ENCODE results near the gene GGTA1.
A peak's percentile ranks its signal among the peaks of the same experiment; 100 is the strongest.
"Not testable (repeated sequence)": the region's sequence is repeated elsewhere in the genome, so short reads cannot be mapped to it uniquely, and the experiment has no call there.

GGTA1 gene

DNA sequence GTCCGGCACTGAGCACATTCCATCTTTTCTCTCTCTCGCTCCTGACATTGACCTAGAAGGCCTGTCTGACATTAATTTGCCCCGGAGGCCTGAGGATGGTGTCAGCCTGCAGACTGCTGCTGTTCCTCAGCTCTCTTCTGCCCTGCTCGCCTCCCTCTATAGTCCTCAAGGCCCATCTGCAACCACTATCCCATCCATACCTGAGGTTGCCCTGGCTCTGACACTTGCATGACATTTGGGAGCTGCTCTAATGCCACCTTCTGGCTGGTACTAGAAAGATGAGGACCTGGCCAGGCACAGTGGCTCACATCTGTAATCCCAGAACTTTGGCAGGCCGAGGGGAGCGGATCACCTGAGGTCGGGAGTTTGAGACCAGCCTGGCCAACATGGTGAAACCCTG, 38.6 kb upstream of the GGTA1 start:
- H3K4me3 ChIP-seq (ENCODE audit: low read depth, low read length), result no peak overlapping the region
- DNase-seq (ENCODE audit: low read depth), result no peak
- in situ Hi-C loops (cut with HindIII; ENCODE audit: low sequenced_read_pairs), result no loop called here
- TF ChIP-seq, protein P1, sequence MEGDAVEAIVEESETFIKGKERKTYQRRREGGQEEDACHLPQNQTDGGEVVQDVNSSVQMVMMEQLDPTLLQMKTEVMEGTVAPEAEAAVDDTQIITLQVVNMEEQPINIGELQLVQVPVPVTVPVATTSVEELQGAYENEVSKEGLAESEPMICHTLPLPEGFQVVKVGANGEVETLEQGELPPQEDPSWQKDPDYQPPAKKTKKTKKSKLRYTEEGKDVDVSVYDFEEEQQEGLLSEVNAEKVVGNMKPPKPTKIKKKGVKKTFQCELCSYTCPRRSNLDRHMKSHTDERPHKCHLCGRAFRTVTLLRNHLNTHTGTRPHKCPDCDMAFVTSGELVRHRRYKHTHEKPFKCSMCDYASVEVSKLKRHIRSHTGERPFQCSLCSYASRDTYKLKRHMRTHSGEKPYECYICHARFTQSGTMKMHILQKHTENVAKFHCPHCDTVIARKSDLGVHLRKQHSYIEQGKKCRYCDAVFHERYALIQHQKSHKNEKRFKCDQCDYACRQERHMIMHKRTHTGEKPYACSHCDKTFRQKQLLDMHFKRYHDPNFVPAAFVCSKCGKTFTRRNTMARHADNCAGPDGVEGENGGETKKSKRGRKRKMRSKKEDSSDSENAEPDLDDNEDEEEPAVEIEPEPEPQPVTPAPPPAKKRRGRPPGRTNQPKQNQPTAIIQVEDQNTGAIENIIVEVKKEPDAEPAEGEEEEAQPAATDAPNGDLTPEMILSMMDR (IDR thresholded peaks at IDR 0.05; ENCODE audit: low read depth, low read length, missing control alignments), result no peak

DNA sequence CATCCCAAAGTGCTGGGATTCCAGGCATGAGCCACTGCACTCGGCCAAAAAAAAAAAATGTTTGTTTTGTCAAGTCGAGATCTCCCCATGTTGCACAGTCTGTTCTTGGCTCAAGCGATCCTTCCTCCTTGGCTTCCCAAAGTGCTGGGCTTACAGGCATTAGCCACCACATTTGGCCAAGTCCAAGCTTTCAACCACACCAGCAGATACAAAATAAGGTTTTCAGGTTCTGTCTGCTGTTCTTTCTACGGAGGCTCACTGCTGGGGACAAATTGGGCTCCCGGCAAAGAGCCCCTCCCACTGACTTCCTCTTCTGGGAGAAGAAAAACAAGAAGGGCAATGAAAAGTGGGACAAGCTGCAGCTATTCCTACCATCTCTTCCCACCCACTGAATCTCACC, 37.6 kb upstream of the GGTA1 start:
- in situ Hi-C loops (cut with HindIII; ENCODE audit: low sequenced_read_pairs), result no loop called here
- H3K4me3 ChIP-seq (ENCODE audit: low read depth, low read length), result no peak overlapping the region
- TF ChIP-seq, protein P1 (IDR thresholded peaks at IDR 0.05; ENCODE audit: low read depth, low read length, missing control alignments), result no peak
- no peak for DNase-seq (ENCODE audit: low read depth)

DNA sequence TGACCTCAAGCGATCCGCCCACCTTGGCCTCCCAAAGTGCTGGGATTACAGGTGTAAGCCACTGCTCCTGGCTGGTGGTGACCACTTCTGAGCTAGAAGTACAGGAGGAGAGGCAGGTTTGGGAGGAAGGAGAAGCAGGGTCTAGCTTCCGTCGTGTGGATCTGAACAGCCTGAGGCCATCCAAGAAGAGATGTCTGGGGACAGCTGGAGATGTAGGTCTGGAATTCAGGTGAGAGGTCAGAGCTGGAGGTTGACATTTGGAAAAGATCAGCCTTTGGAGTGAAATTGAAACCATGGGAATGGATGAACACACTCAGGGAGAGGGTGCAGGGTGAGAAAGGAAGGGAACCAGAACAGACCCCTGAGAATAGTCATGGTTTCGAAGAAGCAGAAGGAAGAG, 33.2 kb upstream of the GGTA1 start:
- in situ Hi-C loops (cut with HindIII; ENCODE audit: low sequenced_read_pairs), result no loop called here
- TF ChIP-seq, protein P1 (IDR thresholded peaks at IDR 0.05; ENCODE audit: low read depth, low read length, missing control alignments), result no peak
- no peak for DNase-seq (ENCODE audit: low read depth)
- H3K4me3 ChIP-seq (ENCODE audit: low read depth, low read length), result no peak overlapping the region

DNA sequence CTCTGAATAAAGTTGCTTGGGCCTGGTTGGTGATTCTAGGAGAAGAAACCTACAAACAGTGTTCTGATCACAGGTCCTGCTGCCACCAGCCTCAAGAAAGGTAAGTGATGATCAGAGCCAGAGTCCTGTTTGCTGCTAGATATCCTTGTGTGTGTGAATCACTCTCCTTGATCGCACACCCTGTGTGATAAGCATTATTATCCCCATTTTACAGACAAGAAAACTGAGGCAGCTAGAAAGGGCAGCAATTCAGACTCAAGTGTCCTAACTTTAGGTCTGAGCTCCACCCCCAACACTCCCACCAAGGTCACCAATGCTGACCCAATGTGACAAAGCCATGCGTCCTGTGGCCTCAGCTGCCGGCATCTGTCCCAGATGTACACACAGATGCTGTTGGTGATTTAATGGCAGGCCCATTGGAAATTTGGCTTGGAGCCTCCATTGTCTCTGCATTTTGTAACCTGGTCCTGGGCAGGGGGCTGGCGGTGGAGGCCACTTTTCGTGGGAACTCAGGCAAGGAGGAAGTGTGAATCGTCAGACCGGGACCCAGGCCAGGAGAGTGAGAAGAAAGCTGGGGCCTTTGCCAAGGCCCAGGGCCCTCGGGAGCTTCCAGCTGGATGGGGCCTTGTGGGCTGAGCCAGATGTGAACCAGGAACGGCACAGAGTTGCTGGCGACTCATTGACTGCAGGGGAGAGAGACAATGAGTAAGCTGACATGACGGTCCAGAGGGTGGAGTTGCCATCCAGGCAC, 29.8 kb upstream of the GGTA1 start:
- in situ Hi-C loops (cut with HindIII; ENCODE audit: low sequenced_read_pairs), result no loop called here
- DNase-seq (ENCODE audit: low read depth), result peak; percentile 93
- no peak overlapping the region for H3K4me3 ChIP-seq (ENCODE audit: low read depth, low read length)
- TF ChIP-seq, protein P1 (IDR thresholded peaks at IDR 0.05; ENCODE audit: low read depth, low read length, missing control alignments), result no peak

DNA sequence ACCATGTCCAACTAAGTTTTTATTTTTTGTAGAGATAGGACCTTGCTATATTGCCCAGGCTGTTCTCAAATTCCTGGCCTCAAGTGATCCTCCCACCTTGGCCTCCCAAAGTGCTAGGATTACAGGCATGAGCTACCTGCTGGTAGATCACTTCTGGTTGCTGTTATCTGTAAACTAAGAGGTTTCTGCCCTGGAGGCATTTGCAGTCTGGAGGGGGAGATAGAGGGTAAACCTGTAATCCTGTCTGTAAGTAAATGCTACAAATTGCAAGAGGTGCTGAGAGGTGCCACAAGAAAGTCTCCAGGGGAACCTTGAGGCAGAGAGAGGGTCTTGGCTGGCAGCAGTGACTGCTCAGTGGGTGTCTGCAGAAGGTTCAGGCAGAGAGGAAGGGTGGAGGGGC, 29.0 kb upstream of the GGTA1 start:
- in situ Hi-C loops (cut with HindIII; ENCODE audit: low sequenced_read_pairs), result no loop called here

DNA sequence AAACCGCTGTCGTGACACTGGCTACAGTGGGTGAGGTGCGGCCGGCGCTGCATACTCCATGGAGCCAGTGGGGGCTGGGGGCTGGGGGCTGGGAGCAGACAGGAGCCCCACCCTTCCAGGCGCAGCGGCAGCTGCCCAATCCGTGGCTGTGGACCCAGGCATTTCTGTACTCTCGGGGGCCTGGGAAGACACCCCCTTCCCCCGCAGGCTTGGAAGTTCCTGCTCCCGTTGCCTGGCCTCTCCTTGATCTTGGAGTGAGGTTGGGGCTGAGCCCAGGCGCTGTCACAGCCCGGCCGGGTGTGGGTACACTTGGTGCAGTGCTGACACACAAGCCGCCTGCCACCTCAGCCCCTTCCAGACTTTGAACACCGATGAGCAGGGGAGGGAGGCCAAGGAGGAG, 27.7 kb upstream of the GGTA1 start:
- in situ Hi-C loops (cut with HindIII; ENCODE audit: low sequenced_read_pairs), result no loop called here
- H3K4me3 ChIP-seq (ENCODE audit: low read depth, low read length), result no peak overlapping the region
- DNase-seq (ENCODE audit: low read depth), result no peak
- TF ChIP-seq, protein P1 (IDR thresholded peaks at IDR 0.05; ENCODE audit: low read depth, low read length, missing control alignments), result no peak

More for the DNA sequence above, 29.0 kb upstream of the GGTA1 start:
- TF ChIP-seq, protein P1 (IDR thresholded peaks at IDR 0.05; ENCODE audit: low read depth, low read length, missing control alignments), result no peak
- DNase-seq (ENCODE audit: low read depth), result no peak
- no peak overlapping the region for H3K4me3 ChIP-seq (ENCODE audit: low read depth, low read length)

DNA sequence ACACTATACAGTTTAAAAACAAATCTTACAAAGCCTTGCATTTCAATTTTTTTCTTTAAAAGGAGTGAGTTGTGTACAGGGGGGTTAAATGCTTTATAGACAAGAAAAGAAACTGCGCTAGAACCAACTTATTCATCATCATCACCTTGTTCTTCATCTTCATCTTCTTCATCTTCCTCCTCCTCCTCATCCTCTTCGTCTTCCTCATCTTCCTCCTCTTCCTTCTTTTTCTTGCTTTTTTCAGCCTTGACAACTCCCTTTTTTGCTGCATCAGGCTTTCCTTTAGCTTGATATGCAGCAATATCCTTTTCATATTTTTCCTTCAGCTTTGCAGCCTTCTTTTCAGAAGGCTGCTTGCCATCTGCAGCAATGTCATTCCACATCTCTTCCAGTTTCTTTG, 20.0 kb upstream of the GGTA1 start:
- H3K4me3 ChIP-seq (ENCODE audit: low read depth, low read length); DNase-seq (ENCODE audit: low read depth): not testable (repeated sequence)
- in situ Hi-C loops (cut with HindIII; ENCODE audit: low sequenced_read_pairs), result loop anchor here (5.0 kb wide), 1 partner anchor 72 kb away; no protein-coding TSS in a partner anchor

Measured in astrocyte of the cerebellum (primary cell).